Keratinocyte (primary cell): Measurements from ENCODE around the gene DNAJC22. TPM values are rescaled to one million over a fixed set of nuclear protein-coding genes. Genes with fewer than 3 reads are reported as not detected.
"Not testable (repeated sequence)": the region's sequence is repeated elsewhere in the genome, so short reads cannot be mapped to it uniquely, and the experiment has no call there.

ENCODE experiments used
- DNase-seq: peaks from one replicate; pipeline ENCODE4 v3.0.0-alpha.2; 2011; ENCODE audit warnings: low read depth, missing footprints, low spot score
- FAIRE-seq: peaks from 2 replicates; lab custom pipeline; 2011; peaks lifted over from hg19 to GRCh38; lab: Jason Lieb, UNC
- H2AFZ ChIP-seq: 2 replicates; pipeline ENCODE4 v1.6.0; 2012; ENCODE audit warnings: low read length, control low read depth, inconsistent platforms; ENCODE audit not compliant: control insufficient read depth
- H3K27ac ChIP-seq: 2 replicates; pipeline ENCODE4 v1.5.1; 2011; ENCODE audit warnings: low read length; ENCODE audit not compliant: control insufficient read depth, insufficient read depth
- H3K27me3 ChIP-seq: 3 replicates; pipeline ENCODE4 v1.6.0; 2011; ENCODE audit warnings: low read length; ENCODE audit not compliant: control insufficient read depth, insufficient read depth; ENCODE audit errors: extremely low read depth
- H3K36me3 ChIP-seq, 2 experiments: 2 replicates in 1 of 2; 3 replicates in 1 of 2; pipeline ENCODE4 v1.5.1; 2011; ENCODE audit warnings: low read length in 2 of 2, mild to moderate bottlenecking in 1 of 2; ENCODE audit not compliant: control insufficient read depth in 2 of 2, insufficient read depth in 2 of 2; ENCODE audit errors: extremely low read depth in 1 of 2
- H3K4me1 ChIP-seq: 3 replicates; pipeline ENCODE4 v1.5.1; 2011; ENCODE audit warnings: low read length; ENCODE audit not compliant: control insufficient read depth, insufficient read depth; ENCODE audit errors: extremely low read depth
- H3K4me2 ChIP-seq: 3 replicates; pipeline ENCODE4 v1.6.0; 2011; ENCODE audit warnings: low read depth, low read length; ENCODE audit not compliant: control insufficient read depth, insufficient read depth; ENCODE audit errors: extremely low read depth
- H3K4me3 ChIP-seq, 3 experiments: fragments of 200-600 bp in 1 of 3; sonication (generic) in 1 of 3; 2 replicates in 2 of 3; 3 replicates in 1 of 3; pipeline ENCODE4 v1.5.1; 2011 to 2016; ENCODE audit warnings: low read length in 3 of 3, mild to moderate bottlenecking in 3 of 3, control low read depth in 2 of 3, inconsistent platforms in 1 of 3, low read depth in 1 of 3, mixed read lengths in 1 of 3, mixed run types in 1 of 3, moderate library complexity in 1 of 3; ENCODE audit not compliant: control insufficient read depth in 2 of 3, insufficient read depth in 2 of 3; ENCODE audit errors: extremely low read depth in 1 of 3
- H3K79me2 ChIP-seq: 2 replicates; pipeline ENCODE4 v1.6.0; 2012; ENCODE audit warnings: low read length; ENCODE audit not compliant: control insufficient read depth, insufficient read depth
- H3K9ac ChIP-seq: 3 replicates; pipeline ENCODE4 v1.6.0; 2011; ENCODE audit warnings: low read length; ENCODE audit not compliant: control insufficient read depth, insufficient read depth; ENCODE audit errors: extremely low read depth
- H3K9me1 ChIP-seq: 3 replicates; pipeline ENCODE4 v1.6.0; 2011; ENCODE audit warnings: low read length; ENCODE audit not compliant: control insufficient read depth, insufficient read depth; ENCODE audit errors: extremely low read depth
- H3K9me3 ChIP-seq: 2 replicates; pipeline ENCODE4 v1.5.1; 2012; ENCODE audit warnings: low read depth, low read length; ENCODE audit not compliant: control insufficient read depth
- H4K20me1 ChIP-seq: 3 replicates; pipeline ENCODE4 v1.6.0; 2011; ENCODE audit warnings: low read length; ENCODE audit not compliant: control insufficient read depth, insufficient read depth; ENCODE audit errors: extremely low read depth
- CTCF ChIP-seq, 3 experiments: IDR thresholded peaks in 1 of 3; conservative IDR thresholded peaks in 1 of 3; optimal IDR thresholded peaks in 1 of 3; 2 replicates in 2 of 3; 3 replicates in 1 of 3; pipeline versions ENCODE3 to v1.5.1; 2011; ENCODE audit warnings: low read length in 3 of 3, mild to moderate bottlenecking in 3 of 3, moderate library complexity in 2 of 3, control low read depth in 1 of 3, inconsistent platforms in 1 of 3; ENCODE audit not compliant: insufficient read depth in 2 of 3; ENCODE audit errors: extremely low read depth in 1 of 3
- EZH2 ChIP-seq: IDR thresholded peaks from one replicate; pipeline ENCODE4 v1.6.1; 2012; ENCODE audit warnings: inconsistent platforms, mild to moderate bottlenecking, low read length, moderate library complexity
- dilution Hi-C: fragments of 300-500 bp; cut with MboI; formaldehyde crosslinking; loops from one replicate; pipeline ENCODE4 v1.7.0; 2020; ENCODE audit warnings: low sequenced_read_pairs; ENCODE audit not compliant: extremely low pct_ligation_motif_present
- polyA plus RNA-seq, 5 experiments: library from polyadenylated mRNA; depleted of rRNA in 3 of 5; stranded (reverse) in 3 of 5; stranded (forward) in 1 of 5; unstranded in 1 of 5; fragments of >200 nt; gene quantifications; 1 replicate in 1 of 5; 2 replicates in 3 of 5; 3 replicates in 1 of 5; pipeline versions ENCODE4 v1.2.1 to v1.2.3, GENCODE V29; 2011 to 2012; ENCODE audit warnings: missing spikeins in 2 of 5, low read depth in 1 of 5, low replicate concordance in 1 of 5

The DNAJC22 gene
- polyA plus RNA-seq, 1 donor (not counting 4 experiments of a cell fraction or from before 2014, with no cell fraction given) = not detected

GRCh38 chr12:49309386-49309785, 37.3 kb upstream of the DNAJC22 start:
- Histone ChIP-seq H4K20me1 (no peaks in the 10 kb centered on the region), H3K9ac (no peak overlapping the region), H3K4me1 (no peaks in the 10 kb centered on the region), H3K9me1 (no peaks in the 10 kb centered on the region), H3K27ac (no peak overlapping the region), H3K79me2 (no peaks in the 10 kb centered on the region), H3K4me2 (no peak overlapping the region), H3K27me3 (no peaks in the 10 kb centered on the region), H3K9me3 (no peaks in the 10 kb centered on the region), H2AFZ (no peak overlapping the region), H3K4me3 (no peak overlapping the region), H3K36me3 (no peaks in the 10 kb centered on the region)
- FAIRE-seq (no peak), DNase-seq (no peak)
- dilution Hi-C loops = no loop called here
- TF ChIP-seq CTCF (optimal IDR thresholded peaks at IDR 0.05 in 1 of 3, IDR thresholded peaks at IDR 0.05 in 1 of 3, conservative IDR thresholded peaks at IDR 0.05 in 1 of 3; ENCODE audit: extremely low read depth in 1 of 3, insufficient read depth in 2 of 3, low read length in 3 of 3) = no peak
- no peak for TF ChIP-seq EZH2

- H3K9me3 ChIP-seq, H2AFZ ChIP-seq, H3K4me3 ChIP-seq, dilution Hi-C loops, H3K27me3 ChIP-seq, H3K4me1 ChIP-seq, H3K4me2 ChIP-seq, H3K9me1 ChIP-seq, H3K27ac ChIP-seq, H3K79me2 ChIP-seq, DNase-seq, H3K36me3 ChIP-seq, H3K9ac ChIP-seq, FAIRE-seq, H4K20me1 ChIP-seq: not testable (repeated sequence)
These were observed 36.2 kb upstream of the DNAJC22 start for GRCh38 chr12:49310451-49311000.

- dilution Hi-C loops = no loop called here
- H3K9me3 ChIP-seq = no peaks in the 10 kb centered on the region
- H3K4me2 ChIP-seq = no peak overlapping the region
- FAIRE-seq = no peak
- no peaks in the 10 kb centered on the region for H4K20me1 ChIP-seq
- TF ChIP-seq CTCF (optimal IDR thresholded peaks at IDR 0.05 in 1 of 3, IDR thresholded peaks at IDR 0.05 in 1 of 3, conservative IDR thresholded peaks at IDR 0.05 in 1 of 3; ENCODE audit: extremely low read depth in 1 of 3, insufficient read depth in 2 of 3, low read length in 3 of 3) (no peak), EZH2 (no peak)
- H3K27me3 ChIP-seq = no peaks in the 10 kb centered on the region
- H3K36me3 ChIP-seq = no peaks in the 10 kb centered on the region
- H3K9ac ChIP-seq = no peak overlapping the region
- no peaks in the 10 kb centered on the region for H3K79me2 ChIP-seq
- no peak overlapping the region for H3K27ac ChIP-seq
- H3K9me1 ChIP-seq = no peaks in the 10 kb centered on the region
- no peak overlapping the region for H2AFZ ChIP-seq
- no peak for DNase-seq
- H3K4me3 ChIP-seq = no peak overlapping the region
- H3K4me1 ChIP-seq = peaks cover 5% of the 10 kb centered on the region
These were observed 31.9 kb upstream of the DNAJC22 start for GRCh38 chr12:49314811-49315210.

GRCh38 chr12:49317118-49317517, 29.6 kb upstream of the DNAJC22 start:
- not testable (repeated sequence) for FAIRE-seq, H3K4me2 ChIP-seq

More at GRCh38 chr12:49317118-49317517, 29.6 kb upstream of the DNAJC22 start:
- DNase-seq, H4K20me1 ChIP-seq, H3K4me1 ChIP-seq, H3K9ac ChIP-seq, H3K27me3 ChIP-seq, H3K9me1 ChIP-seq, dilution Hi-C loops, H3K79me2 ChIP-seq, H2AFZ ChIP-seq, H3K27ac ChIP-seq, H3K4me3 ChIP-seq, H3K9me3 ChIP-seq, H3K36me3 ChIP-seq: not testable (repeated sequence)
